ENCODE measurements around the gene USP25.

The USP25 gene

GRCh38 chr21:15788847-15789523 is 59.2 kb downstream of the USP25 start:
- no peak for DNase-seq (ENCODE audit: low read depth)
- no peak for TF ChIP-seq CTCF (IDR thresholded peaks at IDR 0.05; ENCODE audit: low read depth, low read length)
- no peak for TF ChIP-seq MYC (IDR thresholded peaks at IDR 0.05; ENCODE audit: low read depth, low read length)
- no peak for TF ChIP-seq POLR2A (IDR thresholded peaks at IDR 0.05; ENCODE audit: extremely low read depth, insufficient read length)

GRCh38 chr21:15793109-15793508 is 63.3 kb downstream of the USP25 start:
- TF ChIP-seq MYC (IDR thresholded peaks at IDR 0.05; ENCODE audit: low read depth, low read length) (no peak), CTCF (IDR thresholded peaks at IDR 0.05; ENCODE audit: low read depth, low read length) (no peak), POLR2A (IDR thresholded peaks at IDR 0.05; ENCODE audit: extremely low read depth, insufficient read length) (no peak), MAX (IDR thresholded peaks at IDR 0.05; ENCODE audit: low read depth, low read length) (no peak)
- DNase-seq (ENCODE audit: low read depth) = no peak
- no peak overlapping the region for H3K4me3 ChIP-seq (ENCODE audit: low read depth, low read length)

More at GRCh38 chr21:15788847-15789523, 59.2 kb downstream of the USP25 start:
- H3K4me3 ChIP-seq (ENCODE audit: low read depth, low read length) = no peak overlapping the region

GRCh38 chr21:15793550-15794235 is 63.9 kb downstream of the USP25 start:
- TF ChIP-seq POLR2A (IDR thresholded peaks at IDR 0.05; ENCODE audit: extremely low read depth, insufficient read length) (no peak), CTCF (IDR thresholded peaks at IDR 0.05; ENCODE audit: low read depth, low read length) (no peak), MYC (IDR thresholded peaks at IDR 0.05; ENCODE audit: low read depth, low read length) (no peak), MAX (IDR thresholded peaks at IDR 0.05; ENCODE audit: low read depth, low read length) (no peak)
- no peak for DNase-seq (ENCODE audit: low read depth)
- no peak overlapping the region for H3K4me3 ChIP-seq (ENCODE audit: low read depth, low read length)

GRCh38 chr21:15794277-15794912 is 64.6 kb downstream of the USP25 start:
- no peak overlapping the region for H3K4me3 ChIP-seq (ENCODE audit: low read depth, low read length)
- no peak for TF ChIP-seq MYC (IDR thresholded peaks at IDR 0.05; ENCODE audit: low read depth, low read length)
- no peak for TF ChIP-seq CTCF (IDR thresholded peaks at IDR 0.05; ENCODE audit: low read depth, low read length)
- no peak for TF ChIP-seq POLR2A (IDR thresholded peaks at IDR 0.05; ENCODE audit: extremely low read depth, insufficient read length)
- TF ChIP-seq MAX (IDR thresholded peaks at IDR 0.05; ENCODE audit: low read depth, low read length) = no peak
- DNase-seq (ENCODE audit: low read depth) = no peak

GRCh38 chr21:15795533-15795932 is 65.8 kb downstream of the USP25 start:
- TF ChIP-seq MYC (IDR thresholded peaks at IDR 0.05; ENCODE audit: low read depth, low read length) (no peak), CTCF (IDR thresholded peaks at IDR 0.05; ENCODE audit: low read depth, low read length) (no peak), MAX (IDR thresholded peaks at IDR 0.05; ENCODE audit: low read depth, low read length) (no peak), POLR2A (IDR thresholded peaks at IDR 0.05; ENCODE audit: extremely low read depth, insufficient read length) (no peak)
- DNase-seq (ENCODE audit: low read depth) = no peak
- no peak overlapping the region for H3K4me3 ChIP-seq (ENCODE audit: low read depth, low read length)
